CD14-positive monocyte (primary cell): ENCODE measurements around the gene DYNLT1. TPM values are rescaled to one million over a fixed set of nuclear protein-coding genes. Genes with fewer than 3 reads are reported as not detected.

Experiments
- DNase-seq, 3 donors: peaks; one replicate each; pipeline ENCODE4 v3.0.0-alpha.2; 2011 to 2022
- H2AFZ ChIP-seq: 2 replicates; pipeline ENCODE4 v1.6.0; 2012; ENCODE audit warnings: mild to moderate bottlenecking, low read depth, low read length, inconsistent platforms; ENCODE audit not compliant: insufficient read depth, poor library complexity, severe bottlenecking
- H3K27ac ChIP-seq, 2 donors: 1 replicate in 1 of 2; 2 replicates in 1 of 2; pipeline ENCODE4 v1.5.1; 2012 to 2013; ENCODE audit warnings: low read length in 2 of 2, control low read depth in 1 of 2, inconsistent platforms in 1 of 2, low read depth in 1 of 2, mild to moderate bottlenecking in 1 of 2
- H3K27me3 ChIP-seq, 2 donors: one replicate each; pipeline versions ENCODE4 v1.6.0 to v1.6.1; 2011 to 2013; ENCODE audit warnings: low read length in 2 of 2; ENCODE audit not compliant: control insufficient read depth in 2 of 2, insufficient read depth in 2 of 2
- H3K36me3 ChIP-seq, 2 donors: replicated peaks in 1 of 2; 1 replicate in 1 of 2; 2 replicates in 1 of 2; pipeline versions ENCODE4 v1.5.1 to v1.6.1; 2012 to 2013; ENCODE audit warnings: low read length in 2 of 2, control low read depth in 1 of 2, inconsistent platforms in 1 of 2, mild to moderate bottlenecking in 1 of 2; ENCODE audit not compliant: insufficient read depth in 2 of 2, control insufficient read depth in 1 of 2
- H3K4me1 ChIP-seq, 2 donors: 1 replicate in 1 of 2; 2 replicates in 1 of 2; pipeline versions ENCODE4 v1.5.1 to v1.6.1; 2012 to 2013; ENCODE audit warnings: low read length in 2 of 2, control low read depth in 1 of 2, inconsistent platforms in 1 of 2, mild to moderate bottlenecking in 1 of 2, moderate library complexity in 1 of 2; ENCODE audit not compliant: insufficient read depth in 2 of 2, control insufficient read depth in 1 of 2
- H3K4me2 ChIP-seq: replicated peaks from 2 replicates; pipeline ENCODE3; 2012; ENCODE audit warnings: low read length, moderate library complexity, mild to moderate bottlenecking; ENCODE audit not compliant: poor library complexity, severe bottlenecking; ENCODE audit errors: extremely low read depth
- H3K4me3 ChIP-seq, 3 experiments: fragments of 200-600 bp in 1 of 3; sonication (generic) in 1 of 3; replicated peaks in 1 of 3; 1 replicate in 2 of 3; 2 replicates in 1 of 3; pipeline ENCODE4 v1.5.1; 2011 to 2013; ENCODE audit warnings: low read length in 3 of 3, mild to moderate bottlenecking in 3 of 3, control low read depth in 2 of 3, low read depth in 2 of 3, inconsistent platforms in 1 of 3, moderate library complexity in 1 of 3
- H3K79me2 ChIP-seq: 2 replicates; pipeline ENCODE4 v1.6.0; 2012; ENCODE audit warnings: mild to moderate bottlenecking, control low read depth, inconsistent platforms, low read length, moderate library complexity; ENCODE audit not compliant: insufficient read depth
- H3K9ac ChIP-seq: 2 replicates; pipeline ENCODE4 v1.6.0; 2017; ENCODE audit warnings: low read length, mild to moderate bottlenecking; ENCODE audit not compliant: insufficient read depth, poor library complexity, severe bottlenecking
- H3K9me3 ChIP-seq, 2 donors: replicated peaks in 1 of 2; 1 replicate in 1 of 2; 2 replicates in 1 of 2; pipeline versions ENCODE4 v1.5.1 to v1.6.1; 2012 to 2013; ENCODE audit warnings: low read length in 2 of 2, control low read depth in 1 of 2; ENCODE audit not compliant: control insufficient read depth in 1 of 2, insufficient read depth in 1 of 2
- H4K20me1 ChIP-seq: 2 replicates; pipeline ENCODE4 v1.6.0; 2012; ENCODE audit warnings: mild to moderate bottlenecking, low read length, control low read depth, moderate library complexity; ENCODE audit not compliant: insufficient read depth
- H3K27ac Mint-ChIP-seq, 7 donors: one replicate each; pipeline ENCODE4 v1.8.0; 2020; ENCODE audit warnings: mild to moderate bottlenecking in 7 of 7, mixed read lengths in 7 of 7, moderate library complexity in 6 of 7, inconsistent platforms in 2 of 7
- H3K27me3 Mint-ChIP-seq, 3 donors: one replicate each; pipeline ENCODE4 v1.8.0; 2021 to 2022; ENCODE audit warnings: low read depth in 3 of 3, mild to moderate bottlenecking in 3 of 3, mixed read lengths in 3 of 3, moderate library complexity in 3 of 3, inconsistent platforms in 1 of 3
- H3K36me3 Mint-ChIP-seq, 2 donors: one replicate each; pipeline ENCODE4 v1.8.0; 2020; ENCODE audit warnings: mixed read lengths in 2 of 2, inconsistent platforms in 1 of 2, mild to moderate bottlenecking in 1 of 2
- H3K4me1 Mint-ChIP-seq: one replicate; pipeline ENCODE4 v1.8.0; 2020; ENCODE audit warnings: mild to moderate bottlenecking, mixed read lengths
- H3K4me3 Mint-ChIP-seq, 2 donors: one replicate each; pipeline ENCODE4 v1.8.0; 2020; ENCODE audit warnings: mild to moderate bottlenecking in 2 of 2, mixed read lengths in 2 of 2, moderate library complexity in 1 of 2
- H3K9me3 Mint-ChIP-seq, 7 donors: one replicate each; pipeline ENCODE4 v1.8.0; 2020 to 2022; ENCODE audit warnings: mixed read lengths in 7 of 7, mild to moderate bottlenecking in 6 of 7, moderate library complexity in 6 of 7, inconsistent platforms in 2 of 7
- CTCF ChIP-seq: fragments of 200-600 bp; IDR thresholded peaks from one replicate; pipeline ENCODE4 v1.8.0; 2022; ENCODE audit warnings: antibody characterized with exemption, mild to moderate bottlenecking
- WGBS: methylation state at CpG from one replicate; pipeline ENCODE4 v1.1.5; 2013; ENCODE audit warnings: missing lambda C conversion rate; ENCODE audit not compliant: insufficient coverage; 5-methylcytosine and 5-hydroxymethylcytosine counted together
- intact Hi-C, 2 donors: fragments of 100-400 bp; cut with micrococcal nuclease; formaldehyde crosslinking; loops; one replicate each; pipeline versions ENCODE4 v1.15.0 to v1.15.1; 2023
- polyA plus RNA-seq, 3 donors: library from polyadenylated mRNA; depleted of rRNA in 1 of 3; unstranded in 2 of 3; stranded (reverse) in 1 of 3; fragments of 300-500 nt in 2 of 3; fragments of >200 nt in 1 of 3; fragmentation: Illumina TruSeq in 2 of 3; gene quantifications; 1 replicate in 2 of 3; 2 replicates in 1 of 3; pipeline ENCODE4 v1.2.3, GENCODE V29; 2012 to 2021

DYNLT1 gene
- polyA plus RNA-seq, 3 donors, result 248 to 287 (median 286) TPM

GRCh38 chr6:158627940-158628211 lies 16.7 kb downstream of the DYNLT1 start:
- no peak for TF ChIP-seq CTCF
- WGBS, result 93% methylated on average over 7 of the region's 9 CpGs
- H3K36me3 Mint-ChIP-seq, result peaks cover 70 to 88% of the 10 kb centered on the region in 2 donors

GRCh38 chr6:158627168-158627939 lies 17.2 kb downstream of the DYNLT1 start:
- no peak overlapping the region for H3K4me3 ChIP-seq
- no peak overlapping the region for H3K4me3 Mint-ChIP-seq
- H3K4me1 ChIP-seq, result peaks cover 1 to 7% of the 10 kb centered on the region in 2 donors
- peaks cover 31% of the 10 kb centered on the region for H4K20me1 ChIP-seq
- H3K27ac Mint-ChIP-seq, result peak overlapping the region in 4 of 7 donors; percentile 20 to 65 (median 48)
- H2AFZ ChIP-seq, result no peak overlapping the region
- H3K9ac ChIP-seq, result no peak overlapping the region
- H3K36me3 ChIP-seq, result peaks cover 70 to 92% of the 10 kb centered on the region in 2 donors
- H3K27me3 ChIP-seq, result no peaks in the 10 kb centered on the region
- no peaks in the 10 kb centered on the region for H3K79me2 ChIP-seq
- no peaks in the 10 kb centered on the region for H3K9me3 ChIP-seq
- intact Hi-C loops, result no loop called here
- H3K9me3 Mint-ChIP-seq, result no peaks in the 10 kb centered on the region
- TF ChIP-seq CTCF, result no peak
- peaks cover 10% of the 10 kb centered on the region for H3K4me1 Mint-ChIP-seq
- H3K36me3 Mint-ChIP-seq, result peaks cover 75 to 89% of the 10 kb centered on the region in 2 donors
- peaks cover 0 to 2% (median 0%) of the 10 kb centered on the region in 3 donors for H3K27me3 Mint-ChIP-seq
- no peak for DNase-seq
- H3K27ac ChIP-seq, result peak overlapping the region in 1 of 2 donors; percentile 0
- 98% methylated on average over 14 of the region's 20 CpGs for WGBS
- H3K4me2 ChIP-seq, result no peak overlapping the region

More at GRCh38 chr6:158627940-158628211, 16.7 kb downstream of the DYNLT1 start:
- Histone ChIP-seq H3K9me3 (no peaks in the 10 kb centered on the region), H3K4me1 (peaks cover 3 to 12% of the 10 kb centered on the region in 2 donors), H2AFZ (no peak overlapping the region), H3K9ac (no peak overlapping the region), H3K27me3 (no peaks in the 10 kb centered on the region), H3K4me2 (no peak overlapping the region), H3K27ac (peak overlapping the region in 1 of 2 donors; percentile 0), H4K20me1 (peaks cover 35% of the 10 kb centered on the region), H3K79me2 (no peaks in the 10 kb centered on the region), H3K36me3 (peaks cover 70 to 92% of the 10 kb centered on the region in 2 donors), H3K4me3 (no peak overlapping the region)
- no peak overlapping the region for H3K4me3 Mint-ChIP-seq
- H3K9me3 Mint-ChIP-seq, result no peaks in the 10 kb centered on the region
- DNase-seq, result no peak
- intact Hi-C loops, result no loop called here
- H3K4me1 Mint-ChIP-seq, result peaks cover 13% of the 10 kb centered on the region
- peaks cover 0 to 2% (median 0%) of the 10 kb centered on the region in 3 donors for H3K27me3 Mint-ChIP-seq
- peak overlapping the region in 4 of 7 donors; percentile 5 to 65 (median 48) for H3K27ac Mint-ChIP-seq
